Liver (tissue), 9 donors: Measurements from ENCODE around the gene LCK. TPM values are rescaled to one million over a fixed set of nuclear protein-coding genes. Genes with fewer than 3 reads are reported as not detected.

Experiments used
- DNase-seq: peaks from one replicate; pipeline ENCODE4 v3.0.0-alpha.2; 2017; ENCODE audit warnings: low spot score
- H3K27ac ChIP-seq, 2 donors: one replicate each; pipeline ENCODE4 v1.7.0; 2013; ENCODE audit warnings: inconsistent platforms in 2 of 2, low read length in 2 of 2, control low read depth in 1 of 2, low read depth in 1 of 2, mild to moderate bottlenecking in 1 of 2
- H3K27me3 ChIP-seq, 4 donors: one replicate each; pipeline versions ENCODE4 v1.6.1 to v1.7.0; 2013; ENCODE audit warnings: low read length in 3 of 4, inconsistent platforms in 1 of 4, mild to moderate bottlenecking in 1 of 4, moderate library complexity in 1 of 4; ENCODE audit not compliant: control insufficient read depth in 4 of 4, insufficient read depth in 4 of 4
- H3K36me3 ChIP-seq, 4 donors: one replicate each; pipeline versions ENCODE4 v1.6.1 to v1.7.0; 2013; ENCODE audit warnings: low read length in 3 of 4, mild to moderate bottlenecking in 3 of 4, low read depth in 1 of 4, moderate library complexity in 1 of 4; ENCODE audit not compliant: control insufficient read depth in 4 of 4, insufficient read depth in 3 of 4
- H3K4me1 ChIP-seq, 4 donors: one replicate each; pipeline versions ENCODE4 v1.6.1 to v1.7.0; 2013; ENCODE audit warnings: low read length in 3 of 4, mild to moderate bottlenecking in 3 of 4, moderate library complexity in 1 of 4; ENCODE audit not compliant: control insufficient read depth in 4 of 4, insufficient read depth in 4 of 4
- H3K4me3 ChIP-seq, 3 donors: one replicate each; pipeline versions ENCODE4 v1.6.1 to v1.7.0; 2013; ENCODE audit warnings: low read length in 3 of 3, control low read depth in 1 of 3, low read depth in 1 of 3, mild to moderate bottlenecking in 1 of 3
- H3K9ac ChIP-seq, 2 donors: one replicate each; pipeline ENCODE4 v1.7.0; 2013; ENCODE audit warnings: low read length in 2 of 2, mild to moderate bottlenecking in 2 of 2, moderate library complexity in 2 of 2, control low read depth in 1 of 2, low read depth in 1 of 2
- H3K9me3 ChIP-seq, 4 donors: one replicate each; pipeline versions ENCODE4 v1.6.1 to v1.7.0; 2013; ENCODE audit warnings: low read length in 3 of 4; ENCODE audit not compliant: control insufficient read depth in 4 of 4
- FOXA2 ChIP-seq: IDR thresholded peaks from 2 replicates; pipeline ENCODE4 v1.6.1; 2016; ENCODE audit warnings: antibody characterized with exemption
- HNF4A ChIP-seq, 2 donors: conservative IDR thresholded peaks; 2 replicates each; pipeline ENCODE4 v1.6.1; 2016; ENCODE audit warnings: antibody characterized with exemption in 2 of 2, mild to moderate bottlenecking in 2 of 2
- HNF4G ChIP-seq: IDR thresholded peaks from 2 replicates; pipeline ENCODE4 v1.6.1; 2016; ENCODE audit warnings: antibody characterized with exemption
- JUND ChIP-seq, 2 donors: IDR thresholded peaks; 2 replicates each; pipeline ENCODE4 v1.6.1; 2016; ENCODE audit warnings: antibody characterized with exemption in 2 of 2
- NR2F2 ChIP-seq: IDR thresholded peaks from 2 replicates; pipeline ENCODE4 v1.6.1; 2016; ENCODE audit warnings: antibody characterized with exemption
- RAD21 ChIP-seq, 2 donors: IDR thresholded peaks; 2 replicates each; pipeline ENCODE4 v1.6.1; 2016; ENCODE audit warnings: antibody characterized with exemption in 2 of 2, mild to moderate bottlenecking in 2 of 2
- RXRA ChIP-seq, 2 donors: IDR thresholded peaks; 2 replicates each; pipeline ENCODE4 v1.6.1; 2017 to 2018; ENCODE audit warnings: antibody characterized with exemption in 2 of 2, mild to moderate bottlenecking in 1 of 2
- TAF1 ChIP-seq: conservative IDR thresholded peaks from 2 replicates; pipeline ENCODE4 v1.6.1; 2016; ENCODE audit warnings: antibody characterized with exemption, mild to moderate bottlenecking
- YY1 ChIP-seq: IDR thresholded peaks from 2 replicates; pipeline ENCODE4 v1.6.1; 2016; ENCODE audit warnings: antibody characterized with exemption, mild to moderate bottlenecking
- WGBS: extraction: QIAGEN DNeasy Blood & Tissue Kit; methylation state at CpG from one replicate; pipeline ENCODE4 v1.1.7; 2013; 5-methylcytosine and 5-hydroxymethylcytosine counted together
- polyA plus RNA-seq, 2 donors: library from polyadenylated mRNA; stranded (reverse) in 1 of 2; unstranded in 1 of 2; fragments of 200-250 nt in 1 of 2; fragments of >200 nt in 1 of 2; fragmentation: Nextera tagmentation in 1 of 2; extraction: Ambion mirVana in 1 of 2; gene quantifications; one replicate each; pipeline versions ENCODE4 v1.2.1 to v1.2.3, GENCODE V29; 2013 to 2015
- total RNA-seq, 2 donors: library from RNA; depleted of rRNA; stranded (reverse); fragments of >200 nt; gene quantifications; one replicate each; pipeline ENCODE4 v1.2.3, GENCODE V29; 2014
- TF ChIP-seq, protein P1 (sequence below): fragments of 150-350 bp; IDR thresholded peaks from 2 replicates; pipeline ENCODE4 v1.5.1; 2017; ENCODE audit warnings: improper control_type of control experiment, low read depth, low read length; ENCODE audit not compliant: missing input control
- TF ChIP-seq, protein P2 (sequence below): IDR thresholded peaks from 2 replicates; pipeline ENCODE4 v1.6.1; 2016; ENCODE audit warnings: antibody characterized with exemption
- TF ChIP-seq, protein P3 (sequence below): IDR thresholded peaks from 2 replicates; pipeline ENCODE4 v1.6.1; 2016; ENCODE audit warnings: antibody characterized with exemption
- donor health status: healthy.
- donor health status: healthy.
- donor health status: healthy.
- donor health status: healthy.
- donor health status: healthy.

LCK gene
- total and polyA plus RNA-seq, 4 donors = 0.93 to 3.8 (median 1.2) TPM

DNA sequence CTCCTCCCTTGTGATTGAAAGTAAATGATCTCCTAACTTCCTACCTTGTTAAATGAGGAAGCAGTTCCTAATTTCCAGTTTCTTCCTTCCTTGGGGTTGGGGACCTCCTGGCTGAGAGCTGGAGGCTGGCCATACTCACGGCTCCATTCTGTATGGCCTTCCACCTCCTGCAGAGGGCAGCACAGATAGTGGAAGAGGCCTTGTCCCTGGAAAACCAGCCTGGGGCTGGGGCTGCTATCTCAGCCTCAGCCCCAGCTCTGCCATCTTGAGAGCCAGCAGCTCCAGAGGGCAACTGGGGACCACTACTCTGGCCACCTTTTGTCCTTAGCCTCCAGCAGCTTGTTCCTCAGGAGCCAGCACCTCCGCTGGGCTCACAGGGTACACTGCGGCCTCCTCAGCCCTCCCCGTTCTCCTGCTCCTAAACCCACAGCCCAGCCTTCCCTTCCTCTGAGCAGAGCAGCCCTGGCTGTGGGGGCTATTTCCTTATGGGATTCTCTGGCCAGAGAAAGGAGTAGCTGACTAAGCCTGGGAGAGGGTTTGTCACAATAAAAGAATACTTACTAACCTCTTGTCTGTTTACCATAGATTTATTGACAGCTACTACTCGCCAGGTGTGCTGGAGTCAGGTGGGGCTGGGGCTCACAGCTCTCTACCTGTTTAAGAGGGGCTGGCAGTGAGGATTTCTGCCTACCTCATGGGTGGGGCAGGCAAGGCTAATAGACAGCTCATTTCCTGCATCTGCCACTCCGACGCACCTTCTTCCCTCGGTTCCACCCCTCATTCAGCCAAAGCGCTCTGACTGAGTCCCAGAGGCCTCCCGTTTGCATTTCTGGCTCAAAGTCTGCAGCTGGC lies 35.2 kb upstream of the LCK start:
- Histone ChIP-seq H3K27me3 (no peaks in the 10 kb centered on the region), H3K9ac (no peak overlapping the region), H3K9me3 (no peaks in the 10 kb centered on the region), H3K4me1 (peaks cover 1 to 2% (median 2%) of the 10 kb centered on the region in 4 donors), H3K36me3 (peaks cover 0 to 13% (median 4%) of the 10 kb centered on the region in 4 donors), H3K27ac (no peak overlapping the region), H3K4me3 (no peak overlapping the region)
- WGBS = 72% methylated on average over 10 of the region's 10 CpGs
- DNase-seq = peak; percentile 66
- TF ChIP-seq, protein P1, sequence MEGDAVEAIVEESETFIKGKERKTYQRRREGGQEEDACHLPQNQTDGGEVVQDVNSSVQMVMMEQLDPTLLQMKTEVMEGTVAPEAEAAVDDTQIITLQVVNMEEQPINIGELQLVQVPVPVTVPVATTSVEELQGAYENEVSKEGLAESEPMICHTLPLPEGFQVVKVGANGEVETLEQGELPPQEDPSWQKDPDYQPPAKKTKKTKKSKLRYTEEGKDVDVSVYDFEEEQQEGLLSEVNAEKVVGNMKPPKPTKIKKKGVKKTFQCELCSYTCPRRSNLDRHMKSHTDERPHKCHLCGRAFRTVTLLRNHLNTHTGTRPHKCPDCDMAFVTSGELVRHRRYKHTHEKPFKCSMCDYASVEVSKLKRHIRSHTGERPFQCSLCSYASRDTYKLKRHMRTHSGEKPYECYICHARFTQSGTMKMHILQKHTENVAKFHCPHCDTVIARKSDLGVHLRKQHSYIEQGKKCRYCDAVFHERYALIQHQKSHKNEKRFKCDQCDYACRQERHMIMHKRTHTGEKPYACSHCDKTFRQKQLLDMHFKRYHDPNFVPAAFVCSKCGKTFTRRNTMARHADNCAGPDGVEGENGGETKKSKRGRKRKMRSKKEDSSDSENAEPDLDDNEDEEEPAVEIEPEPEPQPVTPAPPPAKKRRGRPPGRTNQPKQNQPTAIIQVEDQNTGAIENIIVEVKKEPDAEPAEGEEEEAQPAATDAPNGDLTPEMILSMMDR = peak; percentile 77
- TF ChIP-seq RAD21 (IDR thresholded peaks at IDR 0.05) = peak; percentile 89 to 95
- TF ChIP-seq HNF4A (conservative IDR thresholded peaks at IDR 0.05) = no peak
- TF ChIP-seq, protein P2, sequence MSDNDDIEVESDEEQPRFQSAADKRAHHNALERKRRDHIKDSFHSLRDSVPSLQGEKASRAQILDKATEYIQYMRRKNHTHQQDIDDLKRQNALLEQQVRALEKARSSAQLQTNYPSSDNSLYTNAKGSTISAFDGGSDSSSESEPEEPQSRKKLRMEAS = no peak
- TF ChIP-seq JUND (IDR thresholded peaks at IDR 0.05) = no peak
- TF ChIP-seq, protein P3, sequence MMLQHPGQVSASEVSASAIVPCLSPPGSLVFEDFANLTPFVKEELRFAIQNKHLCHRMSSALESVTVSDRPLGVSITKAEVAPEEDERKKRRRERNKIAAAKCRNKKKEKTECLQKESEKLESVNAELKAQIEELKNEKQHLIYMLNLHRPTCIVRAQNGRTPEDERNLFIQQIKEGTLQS = no peak
- TF ChIP-seq HNF4G = no peak
- no peak for TF ChIP-seq YY1
- TF ChIP-seq TAF1 = no peak

DNA sequence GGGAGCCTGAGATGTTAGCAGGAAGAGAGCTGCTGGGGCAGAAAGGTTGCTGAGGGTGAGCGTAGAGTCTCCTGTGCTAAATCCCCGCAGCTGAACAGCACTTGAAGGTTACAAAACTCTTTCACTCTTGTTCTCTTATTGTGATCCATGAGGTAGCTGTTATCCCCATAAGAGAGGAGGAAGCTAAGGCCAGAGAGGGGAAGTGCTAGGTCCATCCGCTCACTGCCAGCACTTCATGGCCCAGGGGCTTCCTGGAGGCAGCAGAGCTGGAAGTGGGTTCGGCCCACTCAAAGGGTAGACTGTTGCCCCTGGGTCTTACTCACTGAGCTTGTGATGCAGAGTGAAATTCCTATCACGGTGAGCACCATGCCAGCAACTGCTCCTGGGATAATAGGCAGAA lies 34.5 kb upstream of the LCK start:
- Histone ChIP-seq H3K4me1 (peaks cover 7 to 9% (median 9%) of the 10 kb centered on the region in 4 donors), H3K9ac (no peak overlapping the region), H3K27ac (no peak overlapping the region), H3K27me3 (no peaks in the 10 kb centered on the region), H3K4me3 (no peak overlapping the region), H3K36me3 (peaks cover 0 to 13% (median 4%) of the 10 kb centered on the region in 4 donors), H3K9me3 (no peaks in the 10 kb centered on the region)
- DNase-seq = no peak
- WGBS = 84% methylated on average over 5 of the region's 5 CpGs
- TF ChIP-seq, protein P1 = no peak
- no peak for TF ChIP-seq JUND (IDR thresholded peaks at IDR 0.05)
- TF ChIP-seq NR2F2 = no peak
- no peak for TF ChIP-seq HNF4A (conservative IDR thresholded peaks at IDR 0.05)
- no peak for TF ChIP-seq FOXA2
- TF ChIP-seq, protein P2 = no peak
- TF ChIP-seq RXRA (IDR thresholded peaks at IDR 0.05) = no peak
- no peak for TF ChIP-seq HNF4G
- no peak for TF ChIP-seq YY1
